HG03460 (cell line): ENCODE results near the gene IGFBP6.

Experiments
- ATAC-seq: cut with Tn5 transposase; IDR thresholded peaks from one replicate; pipeline ENCODE4 v1.9.1; 2021; ENCODE audit not compliant: unreplicated experiment

Gene IGFBP6, protein sequence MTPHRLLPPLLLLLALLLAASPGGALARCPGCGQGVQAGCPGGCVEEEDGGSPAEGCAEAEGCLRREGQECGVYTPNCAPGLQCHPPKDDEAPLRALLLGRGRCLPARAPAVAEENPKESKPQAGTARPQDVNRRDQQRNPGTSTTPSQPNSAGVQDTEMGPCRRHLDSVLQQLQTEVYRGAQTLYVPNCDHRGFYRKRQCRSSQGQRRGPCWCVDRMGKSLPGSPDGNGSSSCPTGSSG

DNA sequence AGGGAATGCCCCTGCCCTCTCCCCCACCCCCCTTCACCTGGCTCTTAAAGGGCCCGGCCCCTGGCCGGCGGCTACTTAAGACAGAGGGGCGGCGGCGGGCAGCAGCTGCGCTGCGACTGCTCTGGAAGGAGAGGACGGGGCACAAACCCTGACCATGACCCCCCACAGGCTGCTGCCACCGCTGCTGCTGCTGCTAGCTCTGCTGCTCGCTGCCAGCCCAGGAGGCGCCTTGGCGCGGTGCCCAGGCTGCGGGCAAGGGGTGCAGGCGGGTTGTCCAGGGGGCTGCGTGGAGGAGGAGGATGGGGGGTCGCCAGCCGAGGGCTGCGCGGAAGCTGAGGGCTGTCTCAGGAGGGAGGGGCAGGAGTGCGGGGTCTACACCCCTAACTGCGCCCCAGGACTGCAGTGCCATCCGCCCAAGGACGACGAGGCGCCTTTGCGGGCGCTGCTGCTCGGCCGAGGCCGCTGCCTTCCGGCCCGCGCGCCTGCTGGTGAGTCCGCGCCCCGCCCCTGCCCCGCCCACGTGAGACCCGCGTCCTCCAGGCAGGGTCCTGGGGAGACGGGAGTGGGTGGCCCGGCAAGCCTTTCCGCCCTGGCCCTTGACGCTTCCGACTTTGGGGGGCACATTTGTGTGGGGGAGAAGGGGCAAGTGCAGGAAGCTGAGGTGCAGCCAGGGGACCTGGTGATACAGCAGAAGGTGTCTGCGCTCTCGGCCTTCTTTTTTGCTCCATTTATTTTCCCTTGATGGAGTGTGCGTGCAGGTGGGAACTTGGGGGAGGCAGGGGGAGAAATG lies at the start of gene IGFBP6:
Gene IGFBP6 (plus strand): TSS at position 104 of the 790 bp plus-strand sequence. CDS start 51 bp downstream, at position 155.
- ATAC-seq: no peak

DNA sequence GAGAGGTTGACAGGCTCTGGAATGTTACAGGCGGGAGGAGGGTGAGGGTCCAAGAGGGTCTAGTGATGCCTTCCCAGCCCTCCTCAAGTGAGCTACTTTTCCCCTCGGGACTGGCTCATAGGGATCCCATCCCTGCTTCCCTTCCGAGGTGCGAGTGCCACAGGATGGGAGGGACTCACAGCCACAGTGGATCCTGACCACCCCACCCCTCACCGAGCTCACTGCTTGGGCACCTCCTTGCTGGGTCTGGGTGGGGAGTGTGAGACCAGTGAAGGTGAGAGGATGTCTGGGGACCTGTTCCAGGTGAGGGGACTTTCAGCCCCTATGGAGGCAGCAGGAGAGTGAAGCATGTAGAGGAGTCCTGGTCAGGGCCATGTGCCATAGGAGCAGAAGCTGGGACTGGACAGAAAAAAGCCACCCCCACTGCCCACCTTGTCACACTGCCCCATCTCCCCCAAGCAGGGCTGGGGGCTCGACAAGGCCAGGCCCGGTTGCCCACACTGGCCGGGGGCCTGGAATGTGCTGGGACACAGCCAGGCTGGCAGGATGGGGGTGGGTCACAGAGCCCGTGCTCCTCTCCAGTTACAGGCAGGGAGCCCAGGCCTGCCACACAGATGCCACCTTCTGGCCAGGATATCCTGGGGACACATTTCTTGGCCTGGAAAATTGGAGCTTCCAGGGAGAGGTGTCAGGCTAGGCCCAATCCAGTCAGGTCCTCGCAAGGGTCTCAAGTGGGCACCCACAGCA lies 49.3 kb upstream of the IGFBP6 start:
- no peak for ATAC-seq

DNA sequence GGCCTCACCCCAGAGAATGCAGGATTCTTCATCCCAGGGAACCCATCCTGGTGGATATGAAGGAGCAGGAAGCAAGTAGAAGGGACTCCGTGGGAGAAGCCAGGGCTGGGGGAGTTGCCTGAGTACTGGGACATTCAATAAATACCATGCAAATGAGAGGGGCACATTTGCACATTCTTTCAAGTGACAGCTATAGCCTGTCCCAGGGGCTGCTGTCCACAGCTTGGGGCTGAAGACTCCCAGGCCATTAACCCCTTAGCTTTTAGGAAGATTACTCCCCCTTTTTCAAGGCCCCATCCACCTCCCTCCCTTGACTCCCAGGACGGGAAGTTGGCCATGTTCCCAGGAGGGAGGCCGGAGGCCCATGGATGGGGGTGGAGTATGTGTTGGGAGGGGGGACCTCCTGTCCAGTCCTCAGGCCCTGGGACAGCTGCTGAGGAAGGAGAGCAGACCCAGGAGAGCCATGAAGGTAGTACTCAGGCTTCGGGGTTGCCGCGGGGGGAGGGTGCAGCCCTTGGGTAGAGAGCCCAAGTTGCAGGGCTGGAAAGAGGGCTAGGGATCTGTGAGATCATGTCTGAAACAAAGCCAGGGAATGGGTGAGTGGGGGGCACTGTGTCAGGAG lies 48.6 kb upstream of the IGFBP6 start:
- no peak for ATAC-seq

DNA sequence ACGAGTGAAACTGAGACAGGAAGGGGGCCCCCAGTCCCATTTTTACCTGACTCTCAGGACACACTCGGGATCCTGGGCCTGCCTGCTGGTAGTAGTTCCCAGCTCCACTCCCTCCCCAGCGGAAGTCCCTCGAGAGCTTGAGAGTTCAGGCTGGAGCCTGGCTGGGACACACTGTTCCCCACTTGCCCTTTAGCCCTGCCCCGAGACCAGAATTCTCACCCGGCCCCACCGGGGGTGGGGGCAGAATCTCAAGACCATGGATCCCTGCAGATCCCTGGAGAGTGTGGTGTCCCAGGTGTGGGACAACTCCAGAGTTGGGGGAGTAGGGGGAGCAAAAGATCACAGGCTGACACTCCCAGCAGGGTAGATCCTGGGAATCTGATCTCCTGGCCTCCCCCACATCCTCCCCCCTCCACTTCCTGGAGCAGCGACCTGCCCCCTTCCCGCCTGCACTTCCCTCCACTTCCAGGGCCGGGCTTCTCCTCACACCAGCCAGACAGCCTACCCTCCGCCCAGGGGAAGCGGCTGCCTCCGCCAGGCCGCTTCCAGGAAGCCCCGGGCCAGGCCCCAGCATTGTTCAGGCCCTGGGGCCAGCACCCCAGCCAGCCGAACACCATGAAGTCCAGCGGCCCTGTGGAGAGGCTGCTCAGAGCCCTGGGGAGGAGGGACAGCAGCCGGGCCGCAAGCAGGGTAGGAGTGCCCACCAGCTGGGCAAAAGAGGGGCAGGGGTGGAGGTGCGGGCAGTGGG lies 47.7 kb upstream of the IGFBP6 start, which contains the start of gene TNS2:
Gene TNS2 (plus strand): TSS at position 495 of the 748 bp plus-strand sequence. CDS start 121 bp downstream, at position 616.
- no peak for ATAC-seq

DNA sequence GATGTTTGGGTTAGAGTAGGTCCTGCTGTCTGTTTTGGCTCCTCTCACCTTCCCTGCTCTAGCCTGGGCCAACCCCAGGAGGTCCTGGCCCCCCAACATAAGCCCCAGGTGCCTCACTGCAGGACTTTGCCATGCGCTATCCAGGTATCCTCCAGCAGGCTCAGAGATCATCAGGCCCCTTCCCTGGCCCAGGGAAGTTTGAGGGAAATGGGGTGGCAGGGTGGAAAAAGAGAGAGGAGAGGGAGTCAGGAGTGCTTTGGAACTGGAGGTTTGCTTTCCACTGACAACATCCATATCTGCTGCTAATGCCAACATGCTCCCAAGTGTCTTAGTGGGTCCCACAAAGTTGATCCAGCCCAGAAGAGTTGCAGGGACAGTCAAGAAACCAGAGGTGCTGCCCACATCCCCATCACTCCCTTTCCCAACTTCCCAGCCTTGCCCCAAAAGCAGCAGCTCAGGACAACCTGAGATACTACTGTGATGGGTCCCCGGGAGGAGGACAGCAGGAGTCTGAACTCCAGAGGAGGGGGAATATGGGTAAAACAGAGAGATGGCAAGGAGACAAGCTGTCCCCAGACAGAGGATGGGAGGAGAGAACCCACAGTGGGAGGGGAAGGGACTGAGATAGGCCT lies 46.9 kb upstream of the IGFBP6 start:
- no peak for ATAC-seq

DNA sequence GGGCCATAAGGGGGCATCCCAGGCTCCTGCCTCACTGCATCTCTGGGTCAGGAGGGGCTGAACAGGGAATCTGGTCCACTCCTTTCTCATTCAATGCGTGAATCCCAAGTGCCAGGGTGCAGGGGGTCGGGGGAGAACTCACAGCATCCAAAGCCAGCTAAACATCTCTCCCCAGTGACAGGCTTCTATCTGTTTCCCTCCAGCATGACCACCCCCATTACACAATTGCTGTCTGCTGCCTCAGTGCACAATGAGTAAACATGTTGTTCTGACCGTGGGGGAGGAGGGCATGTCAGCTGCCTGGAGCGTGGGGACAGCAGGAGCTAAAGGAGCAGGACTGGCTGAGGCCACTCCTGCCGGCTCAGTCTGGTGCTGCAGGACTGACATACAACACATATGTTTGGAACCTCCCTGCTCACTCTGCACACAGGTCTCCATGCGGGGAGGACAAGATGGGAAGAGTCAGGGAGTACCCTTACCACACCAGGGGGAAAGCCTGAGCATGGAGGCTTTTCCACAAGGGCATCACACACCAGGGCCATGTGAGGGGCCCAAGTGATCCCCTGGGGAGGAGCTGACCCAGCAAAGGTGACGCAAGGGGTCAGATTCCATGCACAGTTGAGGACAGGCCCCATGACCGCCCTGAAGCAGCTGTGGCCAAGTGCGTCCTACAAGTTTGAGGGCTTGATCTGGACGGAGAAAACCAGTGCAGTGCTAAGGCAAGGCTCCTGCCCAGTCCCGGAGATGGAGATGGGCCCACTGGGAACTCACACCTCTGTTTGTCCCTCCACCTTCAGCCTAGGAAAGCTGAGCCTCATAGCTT lies 46.2 kb upstream of the IGFBP6 start:
- no peak for ATAC-seq

DNA sequence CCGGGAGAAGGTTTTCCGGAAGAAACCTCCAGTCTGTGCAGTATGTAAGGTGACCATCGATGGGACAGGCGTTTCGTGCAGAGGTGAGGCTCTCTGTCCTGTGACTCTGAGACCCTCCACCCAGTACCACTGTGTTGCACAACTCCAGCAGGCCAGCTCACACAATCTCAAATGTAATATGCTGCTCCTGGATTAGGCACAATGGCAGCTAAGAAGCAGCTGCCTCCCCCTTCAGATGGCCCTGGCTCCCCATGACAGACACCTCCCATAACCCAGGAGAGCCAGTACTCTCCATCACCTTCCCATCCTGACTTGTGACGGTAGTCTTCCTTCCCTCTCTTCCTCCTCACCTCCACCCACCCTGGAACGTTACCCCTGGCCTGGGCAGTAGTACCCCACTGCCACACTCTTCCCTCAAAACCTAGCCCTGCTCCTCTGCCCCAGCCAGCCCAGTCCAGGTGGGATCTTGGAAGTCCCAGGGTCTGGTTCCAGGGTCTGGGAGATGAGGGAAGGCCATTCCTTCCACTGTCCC lies 45.5 kb upstream of the IGFBP6 start:
- no peak for ATAC-seq

DNA sequence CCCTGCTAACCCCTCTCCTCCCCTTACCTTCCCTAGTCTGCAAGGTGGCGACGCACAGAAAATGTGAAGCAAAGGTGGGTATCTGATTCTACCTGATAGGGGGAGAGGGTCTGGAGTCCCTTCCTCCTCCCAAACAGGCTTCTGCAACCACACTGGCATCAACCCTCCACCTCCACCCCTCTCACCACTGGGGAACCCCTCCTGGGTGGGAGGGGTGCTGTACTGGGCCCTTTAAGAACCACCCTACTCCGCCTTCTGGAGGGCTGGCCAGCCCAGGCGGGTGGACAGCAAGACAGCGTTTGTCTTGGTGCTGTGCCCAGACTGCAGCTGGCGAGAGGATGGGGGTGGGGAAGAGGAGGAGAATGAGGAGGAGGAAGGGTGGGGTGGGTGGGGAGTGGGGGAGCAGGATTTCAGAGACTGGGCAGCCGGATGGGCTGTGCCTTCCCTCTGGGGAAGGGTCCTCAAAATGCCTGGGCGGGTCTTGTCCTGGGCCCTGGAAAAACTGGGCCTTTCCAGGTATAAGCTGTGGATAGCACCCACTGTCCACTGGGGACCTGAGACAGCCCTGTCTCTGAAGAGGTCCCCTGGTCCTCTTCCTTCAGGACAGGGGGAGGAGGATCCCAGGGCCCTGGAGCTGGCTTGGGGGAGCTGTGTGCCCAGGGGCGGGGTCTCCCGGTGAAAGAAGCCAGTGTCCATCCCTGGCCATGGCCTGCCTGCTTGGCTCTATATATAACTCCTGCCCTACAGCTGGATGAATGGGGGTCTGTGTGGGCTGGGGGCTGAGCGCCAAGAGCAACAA lies 44.8 kb upstream of the IGFBP6 start:
- ATAC-seq: no peak

DNA sequence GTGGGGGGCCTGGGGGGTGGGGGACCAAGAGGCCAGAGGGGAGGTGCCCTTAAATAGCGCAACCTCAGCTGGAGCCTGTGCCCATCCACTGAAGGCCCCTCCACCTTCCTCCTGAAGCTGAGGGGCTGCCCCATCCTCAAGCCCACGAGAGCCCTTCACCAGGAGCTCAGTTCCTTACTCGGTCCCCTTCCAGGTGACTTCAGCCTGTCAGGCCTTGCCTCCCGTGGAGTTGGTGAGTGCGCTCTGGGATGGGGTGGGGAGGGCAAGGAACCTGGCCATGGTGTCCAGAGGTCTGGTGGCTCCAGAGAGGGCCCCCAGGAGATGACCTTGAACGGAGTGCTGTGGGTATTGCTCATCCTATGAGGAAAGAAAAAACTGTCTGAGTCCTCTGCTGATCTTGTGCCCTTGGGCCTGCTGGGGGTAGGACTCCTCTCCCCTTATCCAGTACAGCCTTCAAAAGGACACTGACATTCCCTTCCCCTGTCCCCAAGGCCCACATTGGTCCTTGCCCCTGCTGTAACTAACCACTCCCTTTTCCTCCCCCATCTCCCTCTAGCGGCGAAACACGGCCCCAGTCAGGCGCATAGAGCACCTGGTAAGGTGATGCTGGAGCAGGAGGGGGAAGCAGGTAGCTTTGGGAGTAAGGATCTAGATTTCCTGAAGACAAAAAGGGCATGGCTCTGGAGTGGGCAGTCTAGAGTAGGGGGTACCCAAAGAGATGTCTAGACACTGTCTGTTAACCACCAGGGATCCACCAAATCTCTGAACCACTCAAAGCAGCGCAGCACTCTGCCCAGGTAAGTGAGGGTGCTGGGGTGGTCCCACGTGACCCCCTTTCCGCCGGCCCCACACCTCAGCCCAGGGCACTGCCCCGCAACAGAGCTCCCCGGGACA lies 44.0 kb upstream of the IGFBP6 start:
- peak; percentile 23 for ATAC-seq

DNA sequence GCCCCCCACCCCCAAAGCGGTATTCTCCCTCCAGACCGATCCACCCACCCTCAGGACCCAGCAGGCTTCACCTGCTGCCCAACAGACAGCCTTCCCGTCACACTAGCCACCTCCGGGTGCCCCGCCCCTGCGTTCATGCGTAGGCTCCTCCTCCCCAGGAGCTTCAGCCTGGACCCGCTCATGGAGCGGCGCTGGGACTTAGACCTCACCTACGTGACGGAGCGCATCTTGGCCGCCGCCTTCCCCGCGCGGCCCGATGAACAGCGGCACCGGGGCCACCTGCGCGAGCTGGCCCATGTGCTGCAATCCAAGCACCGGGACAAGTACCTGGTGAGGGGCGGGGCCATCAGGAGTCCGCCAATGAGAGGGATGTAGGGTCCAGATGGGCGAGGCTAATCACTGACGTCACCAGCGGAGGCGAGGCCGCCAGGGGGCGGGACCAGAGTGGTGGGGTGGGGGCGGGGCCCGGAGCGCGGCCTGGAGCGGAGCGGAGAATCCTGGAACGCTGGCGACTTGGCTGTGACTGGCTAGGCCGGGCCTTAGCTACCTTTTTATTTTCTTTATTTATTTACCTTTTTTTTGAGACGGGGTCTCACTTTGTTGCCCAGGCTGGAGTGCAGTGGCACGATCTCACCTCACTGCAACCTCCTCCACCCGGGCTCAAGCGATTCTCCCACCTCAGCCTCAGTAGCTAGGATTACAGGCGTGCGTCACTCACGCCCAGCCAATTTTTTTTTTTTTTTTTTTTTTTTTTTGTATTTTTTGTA lies 43.2 kb upstream of the IGFBP6 start:
- peak; percentile 92 for ATAC-seq

DNA sequence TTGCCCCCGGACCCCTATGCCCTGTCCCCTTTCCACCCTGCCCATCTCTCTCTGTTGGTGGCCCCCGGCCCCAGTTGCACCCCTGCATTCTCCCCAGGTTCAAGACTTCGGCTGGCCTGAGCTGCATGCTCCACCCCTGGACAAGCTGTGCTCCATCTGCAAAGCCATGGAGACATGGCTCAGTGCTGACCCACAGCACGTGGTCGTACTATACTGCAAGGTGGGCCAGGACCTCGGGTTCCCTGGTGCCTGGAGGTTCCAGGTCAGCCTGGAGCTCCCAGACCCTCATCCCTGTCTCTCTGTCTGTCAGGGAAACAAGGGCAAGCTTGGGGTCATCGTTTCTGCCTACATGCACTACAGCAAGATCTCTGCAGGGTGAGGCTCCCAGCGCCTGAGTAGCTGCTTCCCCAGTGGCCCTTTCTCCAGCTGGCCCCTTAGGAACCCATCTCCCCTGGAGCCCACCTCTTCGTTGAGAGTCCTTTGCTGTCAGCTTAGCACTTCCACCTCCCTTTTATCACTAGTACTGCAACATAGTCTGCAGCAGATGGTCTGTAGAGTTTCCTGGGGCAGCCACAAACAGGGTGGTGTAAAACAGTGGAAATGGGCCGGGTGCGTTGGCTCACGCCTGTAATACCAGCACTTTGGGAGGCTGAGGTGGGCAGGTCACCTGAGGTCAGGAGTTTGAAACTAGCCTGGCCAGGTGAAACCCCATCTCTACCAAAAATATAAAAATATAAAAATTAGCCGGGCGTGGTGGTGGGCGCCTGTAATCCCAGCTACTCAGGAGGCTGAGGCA lies 41.8 kb upstream of the IGFBP6 start:
- no peak for ATAC-seq

DNA sequence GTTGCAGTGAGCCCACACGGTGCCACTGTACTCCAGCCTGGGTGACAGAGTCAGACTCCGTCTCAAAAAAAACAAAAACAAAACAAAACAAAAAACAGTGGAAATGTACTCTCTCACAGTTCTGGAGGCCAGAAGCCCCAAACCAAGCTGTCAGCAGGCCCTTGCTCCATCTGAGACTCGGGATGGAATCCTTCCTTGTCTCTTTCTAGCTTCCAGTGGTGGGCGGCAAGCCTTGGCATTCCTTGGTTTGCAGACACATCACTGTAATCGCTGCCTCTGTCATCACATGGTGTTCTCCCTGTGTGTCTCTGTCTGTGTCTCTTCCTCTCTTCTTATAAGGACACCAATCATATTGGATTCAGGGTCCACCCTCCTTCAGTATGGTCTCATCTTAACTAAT lies 41.2 kb upstream of the IGFBP6 start:
- no peak for ATAC-seq

DNA sequence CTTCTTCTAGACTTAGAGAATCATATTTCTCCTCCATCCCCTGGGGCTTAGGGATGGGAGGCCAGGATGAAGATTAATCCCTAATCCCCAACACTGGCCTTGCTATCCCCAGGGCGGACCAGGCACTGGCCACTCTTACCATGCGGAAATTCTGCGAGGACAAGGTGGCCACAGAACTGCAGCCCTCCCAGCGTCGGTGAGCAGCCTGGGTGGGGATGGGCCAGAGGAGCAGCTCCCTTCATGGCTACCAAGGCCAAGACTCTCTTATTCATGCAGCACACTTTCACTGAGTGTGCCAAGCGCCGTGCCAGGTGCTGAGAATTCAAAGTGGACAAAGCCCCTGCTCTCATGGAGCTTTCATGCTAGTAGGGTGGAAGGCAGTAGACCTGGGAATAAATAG lies 40.6 kb upstream of the IGFBP6 start:
- ATAC-seq: no peak

DNA sequence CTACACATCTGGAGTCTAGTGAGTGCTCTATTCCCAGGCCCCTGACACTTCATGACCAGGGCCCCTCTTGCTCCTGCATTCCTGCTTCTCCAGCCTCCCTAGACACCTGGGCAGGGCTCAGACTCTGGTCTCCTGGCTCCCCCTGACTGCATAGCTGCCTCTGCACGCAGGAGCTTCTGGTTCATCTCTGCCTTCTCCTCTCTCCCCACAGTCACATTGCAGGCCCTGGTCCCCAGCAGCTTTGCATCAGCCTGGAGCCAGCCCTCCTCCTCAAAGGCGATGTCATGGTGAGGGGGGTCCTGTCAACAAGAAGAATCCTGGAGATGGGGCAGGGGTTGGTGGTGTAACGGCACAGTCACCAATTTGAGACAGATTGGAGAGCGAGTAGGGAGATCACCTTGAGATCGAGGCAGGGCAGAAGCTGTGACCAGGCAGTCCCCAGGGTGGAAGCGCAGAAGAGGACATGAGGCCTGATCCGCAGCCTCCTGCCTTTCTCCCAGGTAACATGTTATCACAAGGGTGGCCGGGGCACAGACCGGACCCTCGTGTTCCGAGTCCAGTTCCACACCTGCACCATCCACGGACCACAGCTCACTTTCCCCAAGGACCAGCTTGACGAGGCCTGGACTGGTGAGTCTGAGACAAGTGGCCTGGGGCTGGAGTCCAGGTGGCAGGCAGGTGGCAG lies 39.5 kb upstream of the IGFBP6 start:
- no peak for ATAC-seq
